ENCODE measurements around the gene NEDD4L.

Gene NEDD4L

GRCh38 chr18:58348517-58348916, 304.5 kb downstream of the NEDD4L start:
- no peak for TF ChIP-seq CTCF (IDR thresholded peaks at IDR 0.05; ENCODE audit: low read depth, low read length, missing control alignments)
- no peaks in the 10 kb centered on the region for H3K27me3 ChIP-seq (replicated peaks)
- peaks cover 19% of the 10 kb centered on the region for H3K36me3 ChIP-seq (replicated peaks)
- in situ Hi-C loops (cut with HindIII; ENCODE audit: low pct_ligation_motif_present, low sequenced_read_pairs), result no loop called here
- DNase-seq, result no peak
- no peak overlapping the region for H3K4me3 ChIP-seq (ENCODE audit: low read depth, low read length)
- no peak overlapping the region for H3K27ac ChIP-seq

GRCh38 chr18:58348951-58349350, 304.9 kb downstream of the NEDD4L start:
- in situ Hi-C loops (cut with HindIII; ENCODE audit: low pct_ligation_motif_present, low sequenced_read_pairs), result no loop called here
- no peak overlapping the region for H3K27ac ChIP-seq
- TF ChIP-seq CTCF (IDR thresholded peaks at IDR 0.05; ENCODE audit: low read depth, low read length, missing control alignments), result no peak
- DNase-seq, result no peak
- no peak overlapping the region for H3K4me3 ChIP-seq (ENCODE audit: low read depth, low read length)
- H3K36me3 ChIP-seq (replicated peaks), result peaks cover 23% of the 10 kb centered on the region
- no peaks in the 10 kb centered on the region for H3K27me3 ChIP-seq (replicated peaks)

- DNase-seq, result no peak
- in situ Hi-C loops (cut with HindIII; ENCODE audit: low pct_ligation_motif_present, low sequenced_read_pairs), result no loop called here
- no peak overlapping the region for H3K27ac ChIP-seq
- H3K4me3 ChIP-seq (ENCODE audit: low read depth, low read length), result no peak overlapping the region
- H3K27me3 ChIP-seq (replicated peaks), result no peaks in the 10 kb centered on the region
- peaks cover 23% of the 10 kb centered on the region for H3K36me3 ChIP-seq (replicated peaks)
- no peak for TF ChIP-seq CTCF (IDR thresholded peaks at IDR 0.05; ENCODE audit: low read depth, low read length, missing control alignments)
Measured at GRCh38 chr18:58349650-58350049, 305.6 kb downstream of the NEDD4L start.

DNA sequence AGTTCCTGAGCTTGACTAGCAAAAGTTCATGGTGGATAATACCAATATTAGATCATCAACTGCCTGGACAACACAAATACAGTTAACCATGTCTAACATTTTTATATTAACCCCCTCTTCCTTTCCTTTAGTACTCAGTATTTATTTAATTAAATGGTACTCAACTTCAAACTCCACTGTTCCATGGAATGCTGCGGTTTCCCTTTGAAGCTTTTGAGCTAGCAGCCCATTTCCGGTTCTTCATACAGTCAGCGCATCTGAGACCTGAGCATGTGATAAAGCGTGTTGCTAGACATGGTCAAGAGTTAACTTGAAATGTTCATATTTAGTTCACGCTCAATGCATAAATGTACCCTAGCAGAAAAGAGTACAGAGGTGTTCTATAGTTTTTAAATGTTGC, 306.5 kb downstream of the NEDD4L start:
- peaks cover 23% of the 10 kb centered on the region for H3K36me3 ChIP-seq (replicated peaks)
- DNase-seq, result no peak
- in situ Hi-C loops (cut with HindIII; ENCODE audit: low pct_ligation_motif_present, low sequenced_read_pairs), result no loop called here

DNA sequence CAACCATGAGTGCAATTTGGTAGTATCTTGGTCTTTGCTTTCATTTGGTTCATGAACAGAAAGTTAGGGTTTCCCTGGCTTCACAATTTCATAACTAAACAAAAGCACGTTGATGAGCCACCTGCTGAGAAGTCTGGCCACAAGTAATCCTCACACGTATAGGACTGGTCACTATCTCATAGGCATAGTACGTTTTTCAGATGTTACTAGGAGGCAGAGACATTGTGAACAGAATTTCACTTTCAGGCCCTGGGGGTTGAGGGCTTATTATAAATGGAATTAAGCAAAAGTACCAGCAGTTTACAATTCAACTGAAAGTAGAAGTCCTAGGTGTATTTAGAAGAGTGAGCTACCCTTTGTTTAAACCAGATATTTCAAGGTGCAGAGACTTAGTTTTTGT, 307.8 kb downstream of the NEDD4L start:
- in situ Hi-C loops (cut with HindIII; ENCODE audit: low pct_ligation_motif_present, low sequenced_read_pairs), result no loop called here
- no peak overlapping the region for H3K4me3 ChIP-seq (ENCODE audit: low read depth, low read length)
- H3K27me3 ChIP-seq (replicated peaks), result no peaks in the 10 kb centered on the region

More for the DNA sequence above, 306.5 kb downstream of the NEDD4L start:
- Histone ChIP-seq H3K4me3 (ENCODE audit: low read depth, low read length) (no peak overlapping the region), H3K27ac (no peak overlapping the region), H3K27me3 (replicated peaks) (no peaks in the 10 kb centered on the region)
- TF ChIP-seq CTCF (IDR thresholded peaks at IDR 0.05; ENCODE audit: low read depth, low read length, missing control alignments), result no peak

More for the DNA sequence above, 307.8 kb downstream of the NEDD4L start:
- H3K27ac ChIP-seq, result no peak overlapping the region
- no peak for TF ChIP-seq CTCF (IDR thresholded peaks at IDR 0.05; ENCODE audit: low read depth, low read length, missing control alignments)
- peaks cover 23% of the 10 kb centered on the region for H3K36me3 ChIP-seq (replicated peaks)
- DNase-seq, result no peak

Data from brain microvascular endothelial cell (primary cell).